ENCODE measurements around the gene FAM98C.
A peak's percentile ranks its signal among the peaks of the same experiment; 100 is the strongest.

FAM98C gene

DNA sequence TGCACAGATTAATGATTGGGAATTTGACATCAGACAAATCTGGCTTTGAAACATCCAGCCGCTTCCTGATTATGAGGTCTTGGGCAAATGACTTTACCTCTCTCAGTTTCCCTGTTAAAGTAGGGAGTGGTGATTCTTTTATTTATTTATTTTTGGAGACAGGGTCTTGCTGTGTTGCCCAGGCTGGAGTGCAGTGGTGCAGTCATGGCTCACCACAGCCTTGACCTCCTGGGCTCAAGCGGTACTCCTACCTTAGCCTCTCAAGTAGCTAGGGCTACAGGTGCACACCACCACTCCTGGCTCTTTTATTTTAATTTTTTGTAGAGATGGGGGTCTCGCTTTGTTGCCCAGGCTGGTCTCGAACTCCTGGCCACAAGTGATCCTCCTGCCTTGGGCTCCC lies 25.8 kb upstream of the FAM98C start:
- no peak for DNase-seq (ENCODE audit: low read depth in 2 of 2)

- no peak for DNase-seq (ENCODE audit: low read depth in 2 of 2)
Observed at GRCh38 chr19:38378866-38379265, 24.0 kb upstream of the FAM98C start.

DNA sequence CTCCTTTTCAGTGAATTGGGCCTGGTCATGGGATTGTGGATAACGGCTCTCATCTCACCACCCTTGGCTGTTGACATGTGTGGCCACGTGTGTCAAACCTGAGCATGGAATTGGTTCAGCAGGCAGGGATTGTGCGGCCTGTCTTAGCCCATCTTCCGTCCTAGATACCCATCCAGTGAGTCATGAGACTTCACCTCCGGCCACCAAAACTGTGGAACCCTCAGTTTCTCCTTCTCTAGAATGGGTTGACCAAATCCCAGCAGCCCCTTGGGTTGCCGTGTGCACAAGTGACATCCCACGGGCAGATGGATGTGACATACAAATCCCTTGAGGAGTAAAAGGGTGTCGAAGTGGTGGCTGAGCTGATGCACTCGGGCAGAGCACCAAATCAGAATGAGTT lies 21.8 kb upstream of the FAM98C start:
- DNase-seq (ENCODE audit: low read depth in 2 of 2): no peak

GRCh38 chr19:38383184-38383583 lies 19.7 kb upstream of the FAM98C start:
- DNase-seq (ENCODE audit: low read depth in 2 of 2): no peak

GRCh38 chr19:38383743-38384142 lies 19.1 kb upstream of the FAM98C start:
- no peak for DNase-seq (ENCODE audit: low read depth in 2 of 2)

- no peak for DNase-seq (ENCODE audit: low read depth in 2 of 2)
Observed at GRCh38 chr19:38384209-38385027, 18.5 kb upstream of the FAM98C start.

GRCh38 chr19:38385057-38385803 lies 17.7 kb upstream of the FAM98C start:
- no peak for DNase-seq (ENCODE audit: low read depth in 2 of 2)

GRCh38 chr19:38385804-38386257 lies 17.1 kb upstream of the FAM98C start:
- no peak for DNase-seq (ENCODE audit: low read depth in 2 of 2)

- DNase-seq (ENCODE audit: low read depth in 2 of 2): no peak
Observed at GRCh38 chr19:38386300-38386970, 16.5 kb upstream of the FAM98C start.

DNA sequence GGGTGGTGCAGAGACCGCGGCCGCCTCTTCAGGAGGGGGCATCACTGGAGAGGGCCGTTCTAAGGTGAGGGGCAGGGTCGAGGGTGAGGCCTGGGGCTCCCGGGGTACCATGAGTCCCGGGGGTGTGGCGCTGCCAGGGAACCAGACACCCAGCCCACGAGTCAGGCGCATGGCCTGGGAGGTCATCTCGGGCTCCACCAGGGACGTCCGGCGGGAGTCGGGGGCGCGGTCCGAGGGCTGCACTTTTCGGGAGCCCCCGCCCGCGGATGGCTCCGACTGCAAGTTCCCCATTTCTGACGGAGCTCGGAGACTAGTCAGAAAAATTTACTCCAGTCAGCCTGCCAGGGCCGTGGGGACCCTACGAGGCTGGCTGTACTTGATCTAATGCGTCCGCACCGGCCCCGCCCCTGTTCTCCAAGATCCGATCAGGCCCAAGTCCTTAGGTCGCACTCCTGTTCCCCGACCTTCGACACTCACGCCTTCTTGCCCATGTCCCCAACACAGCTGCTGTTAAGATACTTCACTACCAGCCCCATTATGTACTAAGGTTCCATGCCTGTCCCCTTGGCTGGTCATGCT lies 15.8 kb upstream of the FAM98C start:
- DNase-seq (ENCODE audit: low read depth in 2 of 2): no peak

DNA sequence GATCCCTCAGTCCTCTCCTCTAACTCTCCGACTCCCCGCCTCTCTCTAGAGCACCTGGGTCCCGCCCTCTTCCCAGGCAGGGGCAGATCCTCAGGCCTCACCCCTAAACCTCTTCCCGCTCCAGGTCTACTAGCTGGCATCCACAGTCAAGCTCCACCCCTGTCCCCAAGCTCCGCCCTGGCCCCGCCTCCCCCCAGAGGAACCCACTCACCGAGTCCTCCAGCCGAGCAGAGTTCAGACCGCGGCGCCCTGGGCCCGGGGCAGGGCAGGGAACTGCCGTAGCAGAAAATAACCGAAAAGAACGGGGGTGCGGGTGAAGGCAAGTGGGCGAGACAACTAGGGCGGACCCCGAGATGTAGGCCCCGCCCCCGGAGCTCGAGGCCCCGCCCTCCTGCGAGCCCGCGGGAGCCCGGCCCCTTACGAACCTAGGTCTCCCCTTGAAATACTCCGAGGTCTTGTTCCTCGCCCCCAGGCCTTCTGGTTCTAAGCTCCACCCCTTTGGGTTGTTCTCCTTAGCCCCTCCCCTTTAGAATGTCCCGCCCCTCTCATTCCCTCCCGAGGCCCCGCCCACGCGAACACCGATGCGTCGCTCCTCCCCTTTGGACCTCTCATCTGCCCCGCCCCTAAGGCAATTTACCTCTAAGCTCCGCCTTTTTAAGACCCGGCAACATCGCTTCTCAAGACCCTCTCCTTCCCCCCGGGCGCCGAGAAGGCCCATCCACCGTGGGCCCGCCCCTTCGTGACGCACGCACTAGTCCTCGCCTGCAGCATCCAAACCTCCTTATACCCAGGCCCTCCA lies 15.1 kb upstream of the FAM98C start, which contains the start of gene GGN:
Gene GGN (minus strand): TSS at position 485 of the 799 bp plus-strand sequence. CDS start 773 bp downstream, outside the sequence.
- DNase-seq (ENCODE audit: low read depth in 2 of 2): peak; percentile 71 to 73

- DNase-seq (ENCODE audit: low read depth in 2 of 2): no peak
Observed at GRCh38 chr19:38388349-38389100, 14.4 kb upstream of the FAM98C start, which contains the start of gene SPRED3. Gene SPRED3 (plus strand): TSS chr19:38388697. CDS start chr19:38390303, 1,606 bp downstream.

DNA sequence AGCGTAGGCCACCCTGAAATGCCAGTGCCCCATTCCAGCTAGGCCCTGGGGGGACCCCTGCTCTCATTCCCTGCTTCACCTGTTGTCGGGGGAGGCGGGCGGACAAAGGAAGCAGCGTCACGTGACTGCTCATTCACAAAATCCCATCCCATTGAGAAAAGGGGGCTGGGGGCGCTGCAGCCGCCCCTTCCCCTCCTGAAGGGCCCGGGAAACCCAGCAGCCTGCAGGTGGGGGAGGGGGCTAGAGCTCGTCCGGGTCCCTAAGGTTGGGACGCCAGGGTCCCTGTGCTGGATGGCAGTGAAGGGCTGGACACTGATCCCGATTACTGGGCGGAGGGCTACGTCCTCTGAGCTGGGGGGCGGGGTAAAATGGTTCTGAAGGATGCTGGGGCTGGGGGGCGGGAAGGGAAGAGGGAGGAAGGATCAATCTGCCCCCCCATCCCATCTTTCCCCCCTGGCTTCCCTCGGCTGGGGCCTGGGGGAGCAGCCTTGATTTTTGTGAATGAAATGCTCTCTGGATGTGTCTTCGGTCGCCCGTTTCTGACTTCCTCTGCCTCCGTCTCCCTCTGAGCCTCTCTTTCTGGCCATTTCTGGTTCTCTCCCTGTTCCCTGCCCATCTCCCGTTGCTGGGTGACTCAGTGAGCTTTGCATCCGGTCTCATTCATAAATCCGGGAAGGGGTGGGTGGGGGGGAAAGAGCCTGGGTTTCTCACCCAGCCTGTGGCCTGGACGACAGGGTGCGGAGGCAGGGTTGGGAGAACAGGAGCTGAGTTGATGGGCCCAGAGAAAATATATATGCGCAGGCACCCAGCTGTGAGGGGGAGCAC lies 13.6 kb upstream of the FAM98C start:
- DNase-seq (ENCODE audit: low read depth in 2 of 2): no peak

GRCh38 chr19:38389957-38390924 lies 12.7 kb upstream of the FAM98C start:
- no peak for DNase-seq (ENCODE audit: low read depth in 2 of 2)

GRCh38 chr19:38391911-38392464 lies 10.9 kb upstream of the FAM98C start:
- no peak for DNase-seq (ENCODE audit: low read depth in 2 of 2)

DNA sequence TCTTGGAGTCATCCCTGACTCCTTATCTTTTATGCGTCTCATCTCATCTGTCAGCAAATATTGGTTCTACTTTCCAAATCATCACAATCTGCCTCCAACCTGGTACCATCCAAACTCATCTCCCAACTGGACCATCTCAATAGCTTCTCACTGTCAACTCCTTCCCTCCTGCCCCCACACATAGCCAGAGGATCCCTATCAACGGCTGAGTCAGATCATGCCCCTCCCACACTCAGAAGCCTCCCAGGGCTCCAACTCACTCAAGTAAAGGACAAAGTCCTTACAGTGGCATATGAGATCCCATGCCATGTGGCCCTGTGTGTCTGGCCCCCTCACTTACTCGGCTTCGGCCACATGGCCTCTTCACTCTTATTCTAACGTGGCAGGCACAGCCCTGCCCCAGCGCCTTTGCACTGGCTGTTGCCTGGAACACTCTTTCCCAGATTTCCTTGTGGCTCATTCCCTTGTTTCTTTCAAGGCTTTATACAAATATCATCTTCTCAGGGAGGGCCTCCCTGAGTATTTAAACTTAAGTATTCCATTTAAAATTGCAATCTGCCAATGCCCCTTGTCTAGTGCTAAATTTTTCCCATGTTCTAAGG lies 10.1 kb upstream of the FAM98C start:
- DNase-seq (ENCODE audit: low read depth in 2 of 2): no peak

- DNase-seq (ENCODE audit: low read depth in 2 of 2): peak; percentile 51 to 66
Observed at GRCh38 chr19:38394488-38394887, 8.4 kb upstream of the FAM98C start.

All from stimulated activated CD4-positive, alpha-beta T cell treated with anti-CD3 and anti-CD28 coated beads, Interleukin-1b, Interleukin-23, amount 100 ng/mL, for 4 hours (primary cell).